Measurements from ENCODE around the gene PRRT3. TPM values are rescaled to one million over a fixed set of nuclear protein-coding genes. Genes with fewer than 3 reads are reported as not detected.

PRRT3 gene
- total and polyA plus RNA-seq, 2 of the 13 experiments (the other 11 are each of a cell fraction or from before 2014, with no cell fraction given) = 0.22 to 0.44 TPM

- TF ChIP-seq MTA3 (CRISPR knock-in tag; IDR thresholded peaks at IDR 0.05) (no peak), ZFP90 (CRISPR knock-in tag; IDR thresholded peaks at IDR 0.05; ENCODE audit: borderline replicate concordance) (peak; percentile 81; the same call in 1 of the 2 replicates), ZNF777 (CRISPR knock-in tag; IDR thresholded peaks at IDR 0.05) (peak; percentile 81), NAIF1 (CRISPR knock-in tag; IDR thresholded peaks at IDR 0.05; ENCODE audit: borderline replicate concordance) (no peak), RBM39 (IDR thresholded peaks at IDR 0.05; ENCODE audit: low read depth, low read length, poor library complexity, severe bottlenecking) (no peak), ZFYVE20 (CRISPR knock-in tag; IDR thresholded peaks at IDR 0.05; ENCODE audit: borderline replicate concordance, low read depth) (no peak), ZNF263 (CRISPR knock-in tag; IDR thresholded peaks at IDR 0.05) (peak; percentile 59; the same call in 1 of the 2 replicates), ZNF30 (CRISPR knock-in tag; IDR thresholded peaks at IDR 0.05) (peak; percentile 34; the same call in 1 of the 2 replicates), ZBTB21 (CRISPR knock-in tag; IDR thresholded peaks at IDR 0.05) (no peak), REST (IDR thresholded peaks at IDR 0.05; ENCODE audit: borderline replicate concordance in 1 of 2, low read depth in 1 of 2, low read length in 2 of 2) (no peak), TARDBP (CRISPR knock-in tag; IDR thresholded peaks at IDR 0.05) (no peak), ZNF230 (CRISPR knock-in tag; IDR thresholded peaks at IDR 0.05) (peak; percentile 41; the same call in 1 of the 2 replicates), BRD4 (CRISPR knock-in tag; IDR thresholded peaks at IDR 0.05) (peak; percentile 36; the same call in 1 of the 2 replicates), RARA (CRISPR knock-in tag; IDR thresholded peaks at IDR 0.05) (no peak; the same call in 1 of the 2 replicates), GABPB1 (CRISPR knock-in tag; IDR thresholded peaks at IDR 0.05) (peak; percentile 62; the same call in 1 of the 2 replicates), CBFB (CRISPR knock-in tag; IDR thresholded peaks at IDR 0.05) (no peak), KMT2A (CRISPR knock-in tag; IDR thresholded peaks at IDR 0.05) (0 out of 2 replicates have a peak, but pooled peaks have one; percentile 17), HOXD1 (CRISPR knock-in tag; IDR thresholded peaks at IDR 0.05) (no peak; the same call in 1 of the 2 replicates), ZNF713 (CRISPR knock-in tag; IDR thresholded peaks at IDR 0.05) (no peak), ZC3H13 (CRISPR knock-in tag; IDR thresholded peaks at IDR 0.05) (peak; percentile 54), SRSF1 (optimal IDR thresholded peaks at IDR 0.05; ENCODE audit: low read depth, low read length) (peak; percentile 84)
- TF ChIP-seq, protein P1, sequence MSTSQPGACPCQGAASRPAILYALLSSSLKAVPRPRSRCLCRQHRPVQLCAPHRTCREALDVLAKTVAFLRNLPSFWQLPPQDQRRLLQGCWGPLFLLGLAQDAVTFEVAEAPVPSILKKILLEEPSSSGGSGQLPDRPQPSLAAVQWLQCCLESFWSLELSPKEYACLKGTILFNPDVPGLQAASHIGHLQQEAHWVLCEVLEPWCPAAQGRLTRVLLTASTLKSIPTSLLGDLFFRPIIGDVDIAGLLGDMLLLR (CRISPR knock-in tag; IDR thresholded peaks at IDR 0.05) = peak; percentile 62
- TF ChIP-seq, protein P2, sequence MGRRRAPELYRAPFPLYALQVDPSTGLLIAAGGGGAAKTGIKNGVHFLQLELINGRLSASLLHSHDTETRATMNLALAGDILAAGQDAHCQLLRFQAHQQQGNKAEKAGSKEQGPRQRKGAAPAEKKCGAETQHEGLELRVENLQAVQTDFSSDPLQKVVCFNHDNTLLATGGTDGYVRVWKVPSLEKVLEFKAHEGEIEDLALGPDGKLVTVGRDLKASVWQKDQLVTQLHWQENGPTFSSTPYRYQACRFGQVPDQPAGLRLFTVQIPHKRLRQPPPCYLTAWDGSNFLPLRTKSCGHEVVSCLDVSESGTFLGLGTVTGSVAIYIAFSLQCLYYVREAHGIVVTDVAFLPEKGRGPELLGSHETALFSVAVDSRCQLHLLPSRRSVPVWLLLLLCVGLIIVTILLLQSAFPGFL (CRISPR knock-in tag; IDR thresholded peaks at IDR 0.05) = no peak
- TF ChIP-seq, protein P3, sequence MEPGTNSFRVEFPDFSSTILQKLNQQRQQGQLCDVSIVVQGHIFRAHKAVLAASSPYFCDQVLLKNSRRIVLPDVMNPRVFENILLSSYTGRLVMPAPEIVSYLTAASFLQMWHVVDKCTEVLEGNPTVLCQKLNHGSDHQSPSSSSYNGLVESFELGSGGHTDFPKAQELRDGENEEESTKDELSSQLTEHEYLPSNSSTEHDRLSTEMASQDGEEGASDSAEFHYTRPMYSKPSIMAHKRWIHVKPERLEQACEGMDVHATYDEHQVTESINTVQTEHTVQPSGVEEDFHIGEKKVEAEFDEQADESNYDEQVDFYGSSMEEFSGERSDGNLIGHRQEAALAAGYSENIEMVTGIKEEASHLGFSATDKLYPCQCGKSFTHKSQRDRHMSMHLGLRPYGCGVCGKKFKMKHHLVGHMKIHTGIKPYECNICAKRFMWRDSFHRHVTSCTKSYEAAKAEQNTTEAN (CRISPR knock-in tag; conservative IDR thresholded peaks at IDR 0.05) = peak; percentile 43
Measured at GRCh38 chr3:9932843-9933560, 19.2 kb downstream of the PRRT3 start (continued).

Data from HepG2 (cell line).